ENCODE data around the gene LMOD3. TPM values are rescaled to one million over a fixed set of nuclear protein-coding genes. Genes with fewer than 3 reads are reported as not detected.
A peak's percentile ranks its signal among the peaks of the same experiment; 100 is the strongest.

The LMOD3 gene
- total RNA-seq, 1 donor from 2014 or later, result 0.12 TPM

- no peak for DNase-seq
- Histone ChIP-seq H3K4me1 (no peaks in the 10 kb centered on the region), H3K27ac (peak overlapping the region; percentile 59), H3K27me3 (no peaks in the 10 kb centered on the region), H3K4me3 (no peak overlapping the region), H3K36me3 (peaks cover 81% of the 10 kb centered on the region), H3K9me3 (no peaks in the 10 kb centered on the region)
- intact Hi-C loops (cut with DNase I), result no loop called here
- no peak for TF ChIP-seq CTCF (IDR thresholded peaks at IDR 0.05)
- ATAC-seq, result peak; percentile 65
Observed at GRCh38 chr3:69058180-69058946, 64.0 kb downstream of the LMOD3 start.

Other genes with a start within 250 kb of the LMOD3 start
- gene TAFA4, start 190.0 kb downstream of the LMOD3 start, total RNA-seq, result not detected
- 36.4 TPM for gene EOGT, start 108.9 kb downstream of the LMOD3 start, total RNA-seq
- gene TMF1, start 70.3 kb downstream of the LMOD3 start, total RNA-seq, result 38.0 TPM
- 55.3 TPM for gene UBA3, start 42.2 kb downstream of the LMOD3 start, total RNA-seq
- gene ARL6IP5, start 37.7 kb downstream of the LMOD3 start, total RNA-seq, result 132 TPM